Esophagus squamous epithelium (tissue), 4 donors: ENCODE measurements around the gene RFX2.
"Not testable (repeated sequence)": the region's sequence is repeated elsewhere in the genome, so short reads cannot be mapped to it uniquely, and the experiment has no call there.

Source experiments
- CTCF ChIP-seq, 6 experiments: fragments of 450-650 bp in 4 of 6; fragments of 200-600 bp in 2 of 6; sonication (generic) in 2 of 6; IDR thresholded peaks; one replicate each; pipeline ENCODE4 v1.5.1; 2016 to 2019; ENCODE audit warnings: antibody characterized with exemption in 6 of 6, mild to moderate bottlenecking in 4 of 6, moderate library complexity in 4 of 6
- POLR2A ChIP-seq, 4 donors: fragments of 450-650 bp; IDR thresholded peaks; one replicate each; pipeline ENCODE4 v1.6.1; 2017; ENCODE audit warnings: antibody characterized with exemption in 4 of 4, mild to moderate bottlenecking in 4 of 4, moderate library complexity in 3 of 4

GRCh38 chr19:5963259-5963658 is 147.0 kb downstream of the RFX2 start:
- TF ChIP-seq CTCF, POLR2A (IDR thresholded peaks at IDR 0.05): not testable (repeated sequence)
